ENCODE data around the gene KIAA1549. TPM values are rescaled to one million over a fixed set of nuclear protein-coding genes. Genes with fewer than 3 reads are reported as not detected.

The KIAA1549 gene
- total and polyA plus RNA-seq, 2 of the 8 experiments (the other 6 are each of a cell fraction or from before 2014, with no cell fraction given): 6.5 to 17.3 TPM

DNA sequence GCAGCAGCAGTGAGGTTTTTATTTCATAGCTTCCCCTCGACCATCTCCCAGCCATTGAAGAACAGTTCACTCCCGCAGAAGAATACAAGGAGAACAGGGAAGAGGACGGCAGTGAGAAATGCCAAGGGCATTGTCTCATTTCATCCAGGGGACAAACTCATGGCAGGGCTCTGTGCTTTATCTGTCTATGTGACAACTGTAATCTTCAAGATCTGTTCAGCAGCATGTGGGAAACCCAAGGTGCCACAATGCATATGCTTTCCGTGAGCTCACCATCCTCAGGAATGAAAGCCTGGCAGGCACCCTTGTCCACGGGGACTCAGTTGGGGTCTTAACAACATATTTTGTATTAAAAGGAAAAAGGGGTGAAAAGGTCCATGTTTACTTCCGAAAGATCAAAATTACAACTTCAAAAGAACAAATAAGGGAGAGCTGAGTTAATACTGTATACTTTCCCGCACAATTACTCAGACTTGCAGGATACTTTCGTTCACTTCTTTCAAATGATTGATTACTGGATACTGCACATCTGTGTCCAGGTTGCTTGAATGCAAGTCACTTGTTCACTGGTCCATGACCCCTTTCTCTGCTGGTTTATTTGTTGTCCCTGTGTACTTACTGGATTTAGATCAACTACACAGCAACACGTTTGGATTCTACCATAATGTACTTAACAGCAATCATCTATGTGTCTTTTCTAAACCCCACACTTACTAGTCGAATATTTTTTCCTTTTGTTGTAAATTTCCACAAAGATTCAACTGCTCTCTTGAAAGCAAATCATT, 93.1 kb downstream of the KIAA1549 start:
- H3K9ac ChIP-seq (replicated peaks in 1 of 4; ENCODE audit: extremely low read depth in 1 of 4, low read depth in 3 of 4, low read length in 3 of 4): no peak overlapping the region
- H2BK20ac ChIP-seq (ENCODE audit: low read length): no peak overlapping the region
- H3K18ac ChIP-seq (ENCODE audit: extremely low read depth, low read length): no peak overlapping the region
- H3K79me2 ChIP-seq (ENCODE audit: control insufficient read depth in 1 of 2, insufficient read depth in 2 of 2, low read length in 2 of 2): no peaks in the 10 kb centered on the region
- H3K79me1 ChIP-seq (ENCODE audit: low read depth, low read length): no peaks in the 10 kb centered on the region; the same call in 1 of the 2 replicates
- H3K4me1 ChIP-seq (replicated peaks in 1 of 4; ENCODE audit: control insufficient read depth in 3 of 4, insufficient read depth in 4 of 4, low read length in 3 of 4): no peaks in the 10 kb centered on the region; a peak in 2 of 7 replicates
- DNase-seq (ENCODE audit: low read depth in 1 of 2, low spot score in 2 of 2) (no peak), FAIRE-seq (no peak)
- no peak overlapping the region for H2BK15ac ChIP-seq (ENCODE audit: low read length)
- no peak overlapping the region for H3K27ac ChIP-seq (ENCODE audit: low read depth, low read length)
- no peak overlapping the region for H3K14ac ChIP-seq (ENCODE audit: insufficient read length)
- H2BK12ac ChIP-seq (ENCODE audit: low read depth, low read length): no peak overlapping the region
- H3K9me3 ChIP-seq (ENCODE audit: insufficient read depth in 2 of 2, low read depth in 1 of 2, low read length in 1 of 2): no peaks in the 10 kb centered on the region
- H2AFZ ChIP-seq (ENCODE audit: low read length): no peak overlapping the region
- no peaks in the 10 kb centered on the region for H3K27me3 ChIP-seq (replicated peaks in 1 of 4; ENCODE audit: control insufficient read depth in 3 of 4, extremely low read depth in 1 of 4, insufficient read depth in 3 of 4, low read length in 3 of 4)
- H3K23me2 ChIP-seq (ENCODE audit: low read depth, low read length): no peaks in the 10 kb centered on the region
- H2AK5ac ChIP-seq (ENCODE audit: low read depth, low read length): no peak overlapping the region
- no peak overlapping the region for H2BK120ac ChIP-seq (replicated peaks; ENCODE audit: low read depth, low read length)
- H3K4ac ChIP-seq (replicated peaks; ENCODE audit: insufficient read length, low read depth, low read length): no peak overlapping the region
- no peak overlapping the region for H3K56ac ChIP-seq (replicated peaks; ENCODE audit: insufficient read length, low read depth, low read length)
- no peak overlapping the region for H4K8ac ChIP-seq (ENCODE audit: extremely low read depth, insufficient read depth, low read length)
- H3K36me3 ChIP-seq (ENCODE audit: control insufficient read depth in 2 of 4, insufficient read depth in 4 of 4, low read length in 3 of 4): peaks cover 0 to 3% (median 0%) of the 10 kb centered on the region in 4 experiments; a peak in 3 of 8 replicates
- H4K91ac ChIP-seq (replicated peaks; ENCODE audit: insufficient read length, low read length): no peak overlapping the region
- H3K4me3 ChIP-seq (ENCODE audit: extremely low read depth in 1 of 4, insufficient read depth in 2 of 4, low read depth in 3 of 4, low read length in 4 of 4): no peak overlapping the region
- ChIA-PET CTCF (ENCODE audit: partially characterized antibody) (interaction anchor here (1.1 to 3.6 kb wide), 5 partner anchors 7 to 66 kb away, joined by 3 to 21 read pairs (median 6); no protein-coding TSS in a partner anchor), POLR2A (ENCODE audit: partially characterized antibody) (no interaction called here)
- no peak overlapping the region for H4K5ac ChIP-seq (ENCODE audit: insufficient read length, low read depth, low read length)
- H4K20me1 ChIP-seq (replicated peaks in 1 of 2; ENCODE audit: control insufficient read depth in 1 of 2, insufficient read depth in 2 of 2, low read length in 2 of 2): no peaks in the 10 kb centered on the region
- 89% methylated on average over 10 of the region's 10 CpGs; no CpG with 5 or more reads in 1 of the 2 experiments for WGBS, 2 experiments (ENCODE audit: extremely low coverage in 1 of 2, insufficient coverage in 1 of 2, insufficient read length in 1 of 2, insufficient replicate concordance in 2 of 2, low coverage in 1 of 2, low lambda C conversion rate in 2 of 2, missing lambda C conversion rate in 1 of 2)
- H3K4me2 ChIP-seq (ENCODE audit: insufficient read depth in 1 of 2, low read depth in 2 of 2, low read length in 2 of 2): no peak overlapping the region
- H3K23ac ChIP-seq (ENCODE audit: insufficient read length): no peak overlapping the region
- H2BK5ac ChIP-seq (ENCODE audit: low read depth, low read length): no peak overlapping the region
- no peak for TF ChIP-seq SIN3A (conservative IDR thresholded peaks at IDR 0.05 in 1 of 2, IDR thresholded peaks at IDR 0.05 in 1 of 2; ENCODE audit: low read depth in 1 of 2, low read length in 2 of 2)
- TF ChIP-seq EGR1 (IDR thresholded peaks at IDR 0.05; ENCODE audit: borderline replicate concordance, low read depth, low read length): no peak
- no peak for TF ChIP-seq SIX5 (IDR thresholded peaks at IDR 0.05; ENCODE audit: low read depth, low read length)
- no peak for TF ChIP-seq SP2 (IDR thresholded peaks at IDR 0.05; ENCODE audit: low read length)
- TF ChIP-seq CHD1 (IDR thresholded peaks at IDR 0.05; ENCODE audit: low read depth, low read length): no peak
- TF ChIP-seq ASH2L (IDR thresholded peaks at IDR 0.05; ENCODE audit: low read length): no peak
- TF ChIP-seq MAFK (IDR thresholded peaks at IDR 0.05; ENCODE audit: low read depth, low read length): no peak
- TF ChIP-seq, protein P1, sequence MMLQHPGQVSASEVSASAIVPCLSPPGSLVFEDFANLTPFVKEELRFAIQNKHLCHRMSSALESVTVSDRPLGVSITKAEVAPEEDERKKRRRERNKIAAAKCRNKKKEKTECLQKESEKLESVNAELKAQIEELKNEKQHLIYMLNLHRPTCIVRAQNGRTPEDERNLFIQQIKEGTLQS (IDR thresholded peaks at IDR 0.05; ENCODE audit: insufficient read depth, low read depth, low read length): no peak
- no peak for TF ChIP-seq CHD2 (IDR thresholded peaks at IDR 0.05; ENCODE audit: low read length)
- TF ChIP-seq SP1 (IDR thresholded peaks at IDR 0.05; ENCODE audit: low read depth, low read length): no peak
- TF ChIP-seq GABPA (IDR thresholded peaks at IDR 0.05; ENCODE audit: borderline replicate concordance, insufficient read depth, low read length): no peak
- TF ChIP-seq JUND (IDR thresholded peaks at IDR 0.05; ENCODE audit: low read length): no peak
- TF ChIP-seq CREB1 (IDR thresholded peaks at IDR 0.05): no peak
- TF ChIP-seq KDM1A (IDR thresholded peaks at IDR 0.05; ENCODE audit: borderline replicate concordance, low read length): no peak

Data from H1 (cell line).